HepG2 (cell line): ENCODE results near the gene IRX3. TPM values are rescaled to one million over a fixed set of nuclear protein-coding genes. Genes with fewer than 3 reads are reported as not detected.

ENCODE experiments used
- CBX2 ChIP-seq, 2 experiments: fragments of 200-600 bp in 1 of 2; sonication (generic); formaldehyde crosslinking in 1 of 2; IDR thresholded peaks; 2 replicates each; pipeline versions ENCODE4 v1.7.0 to v1.8.1; 2018 to 2022; ENCODE audit warnings: low read depth in 2 of 2, low read length in 1 of 2, mild to moderate bottlenecking in 1 of 2, missing genetic modification reagents in 1 of 2
- CREB3 ChIP-seq: sonication (generic); formaldehyde crosslinking; IDR thresholded peaks from 2 replicates; pipeline ENCODE4 v1.5.0; 2020; ENCODE audit warnings: missing genetic modification reagents
- DRAP1 ChIP-seq: IDR thresholded peaks from 2 replicates; pipeline ENCODE4 v1.6.1; 2016; ENCODE audit warnings: missing genetic modification reagents, missing compliant biosample characterization
- ELK4 ChIP-seq: sonication (generic); formaldehyde crosslinking; IDR thresholded peaks from 2 replicates; pipeline ENCODE4 v1.9.0; 2021; ENCODE audit warnings: missing genetic modification reagents, borderline replicate concordance
- ETS1 ChIP-seq: sonication (generic); formaldehyde crosslinking; IDR thresholded peaks from 2 replicates; pipeline ENCODE4 v1.4.0; 2020; ENCODE audit warnings: missing genetic modification reagents
- GMEB2 ChIP-seq: IDR thresholded peaks from 2 replicates; pipeline ENCODE4 v1.6.1; 2016; ENCODE audit warnings: missing biosample characterization, missing genetic modification reagents, low read depth
- JARID2 ChIP-seq: sonication (generic); formaldehyde crosslinking; IDR thresholded peaks from 2 replicates; pipeline ENCODE4 v1.8.1; 2023; ENCODE audit warnings: missing genetic modification reagents, inconsistent platforms; ENCODE audit not compliant: insufficient replicate concordance
- ONECUT2 ChIP-seq: sonication (generic); formaldehyde crosslinking; IDR thresholded peaks from 2 replicates; pipeline ENCODE4 v1.4.0; 2020; ENCODE audit warnings: missing genetic modification reagents
- PATZ1 ChIP-seq: sonication (generic); formaldehyde crosslinking; IDR thresholded peaks from 2 replicates; pipeline ENCODE4 v1.4.0; 2020; ENCODE audit warnings: missing genetic modification reagents
- POLR2AphosphoS2 ChIP-seq: IDR thresholded peaks from 2 replicates; pipeline ENCODE4 v1.6.1; 2011; ENCODE audit warnings: low read depth, low read length, improper control_type of control experiment
- SRY ChIP-seq: sonication (generic); formaldehyde crosslinking; IDR thresholded peaks from 2 replicates; pipeline ENCODE4 v1.8.0; 2022; ENCODE audit warnings: mild to moderate bottlenecking, missing genetic modification reagents
- TFAP4 ChIP-seq: sonication (generic); IDR thresholded peaks from 2 replicates; pipeline ENCODE4 v1.6.1; 2016; ENCODE audit warnings: low read depth, borderline replicate concordance
- TOPORS ChIP-seq: sonication (generic); formaldehyde crosslinking; IDR thresholded peaks from 2 replicates; pipeline ENCODE4 v1.8.0; 2023; ENCODE audit warnings: mild to moderate bottlenecking, missing genetic modification reagents
- U2AF2 ChIP-seq: fragments of 200-400 bp; formaldehyde crosslinking; IDR thresholded peaks from 2 replicates; pipeline ENCODE4 v1.6.1; 2017; ENCODE audit warnings: low read depth, mild to moderate bottlenecking, low read length
- ZBTB21 ChIP-seq: sonication (generic); formaldehyde crosslinking; IDR thresholded peaks from 2 replicates; pipeline ENCODE4 v1.4.0; 2020; ENCODE audit warnings: missing genetic modification reagents
- ZNF160 ChIP-seq: sonication (generic); formaldehyde crosslinking; IDR thresholded peaks from 2 replicates; pipeline ENCODE4 v1.8.0; 2022; ENCODE audit warnings: mild to moderate bottlenecking, inconsistent platforms, missing genetic modification reagents
- ZNF276 ChIP-seq: sonication (generic); formaldehyde crosslinking; IDR thresholded peaks from 2 replicates; pipeline ENCODE4 v1.4.0; 2020; ENCODE audit warnings: mild to moderate bottlenecking, low read depth, missing genetic modification reagents
- ZNF33A ChIP-seq: sonication (generic); formaldehyde crosslinking; IDR thresholded peaks from 2 replicates; pipeline ENCODE4 v1.5.1; 2020; ENCODE audit warnings: missing genetic modification reagents, mild to moderate bottlenecking, moderate library complexity, borderline replicate concordance
- polyA plus RNA-seq, 8 experiments: library from polyadenylated mRNA; depleted of rRNA in 3 of 8; stranded (reverse) in 7 of 8; unstranded in 1 of 8; fragments of >200 nt; fragmentation: Illumina TruSeq in 4 of 8; extraction: Trizol in 4 of 8; gene quantifications; 2 replicates each; pipeline versions ENCODE4 v1.2.1 to v1.2.3, GENCODE V29; 2011 to 2016; ENCODE audit warnings: low read depth in 4 of 8, missing spikeins in 1 of 8, mixed read lengths in 1 of 8; ENCODE audit not compliant: insufficient read depth in 1 of 8
- total RNA-seq, 5 experiments: library from RNA; depleted of rRNA; stranded (reverse); fragments of >200 nt; fragmentation: Illumina TruSeq; extraction: Trizol; gene quantifications; 2 replicates each; pipeline ENCODE4 v1.2.3, GENCODE V29; 2016; ENCODE audit warnings: low read depth in 1 of 5

Gene IRX3
- total and polyA plus RNA-seq, 2 of the 13 experiments (the other 11 are each of a cell fraction or from before 2014, with no cell fraction given): 9.2 to 16.4 TPM

GRCh38 chr16:54285414-54286089 is 1.0 kb downstream of the IRX3 start (continued):
- no peak for TF ChIP-seq JARID2
- no peak for TF ChIP-seq CBX2 (IDR thresholded peaks at IDR 0.05; ENCODE audit: low read depth, low read length)
- TF ChIP-seq CBX2 (CRISPR knock-in tag; IDR thresholded peaks at IDR 0.05; ENCODE audit: low read depth): no peak
- peak; percentile 29; the same call in 1 of the 2 replicates for TF ChIP-seq PATZ1 (CRISPR knock-in tag)
- no peak for TF ChIP-seq ONECUT2 (CRISPR knock-in tag)
- TF ChIP-seq ZNF160 (CRISPR knock-in tag): no peak
- TF ChIP-seq ZNF276 (CRISPR knock-in tag): no peak
- no peak; the same call in 1 of the 2 replicates for TF ChIP-seq CREB3 (CRISPR knock-in tag)
- TF ChIP-seq ZNF33A (CRISPR knock-in tag): no peak
- TF ChIP-seq ZBTB21 (CRISPR knock-in tag): no peak
- TF ChIP-seq POLR2AphosphoS2: no peak
- 0 out of 2 replicates have a peak, but pooled peaks have one; percentile 34 for TF ChIP-seq DRAP1
- no peak for TF ChIP-seq ELK4
- TF ChIP-seq ETS1 (CRISPR knock-in tag): no peak
- no peak for TF ChIP-seq TOPORS
- no peak for TF ChIP-seq U2AF2
- 0 out of 2 replicates have a peak, but pooled peaks have one; percentile 10 for TF ChIP-seq TFAP4
- no peak for TF ChIP-seq SRY (CRISPR knock-in tag)
- no peak for TF ChIP-seq GMEB2 (CRISPR knock-in tag)
